Spleen (tissue), 7 donors: Measurements from ENCODE around the gene NXF3.
A peak's percentile ranks its signal among the peaks of the same experiment; 100 is the strongest.

Experiments
- CTCF ChIP-seq, 11 experiments: fragments of 200-600 bp in 7 of 11; fragments of 450-650 bp in 4 of 11; sonication (generic) in 4 of 11; IDR thresholded peaks in 8 of 11; conservative IDR thresholded peaks in 3 of 11; 1 replicate in 7 of 11; 2 replicates in 4 of 11; pipeline versions ENCODE4 v1.4.0 to v1.8.0; 2016 to 2021; ENCODE audit warnings: antibody characterized with exemption in 11 of 11, inconsistent platforms in 4 of 11, mild to moderate bottlenecking in 1 of 11
- POLR2A ChIP-seq, 3 donors: fragments of 450-650 bp; IDR thresholded peaks; one replicate each; pipeline ENCODE4 v1.5.1; 2017; ENCODE audit warnings: antibody characterized with exemption in 3 of 3, mild to moderate bottlenecking in 1 of 3
- POLR2AphosphoS5 ChIP-seq, 3 donors: sonication (generic); formaldehyde crosslinking; IDR thresholded peaks; one replicate each; pipeline ENCODE4 v1.5.1; 2017; ENCODE audit warnings: antibody characterized with exemption in 3 of 3
- donor health status: DM: no; HTN: no; CAD: no; lungs with moderate emphysema.
- donor health status: DM: no; HTN: no; CAD: no.
- donor health status: DM: no; HTN: no; CAD: no.

DNA sequence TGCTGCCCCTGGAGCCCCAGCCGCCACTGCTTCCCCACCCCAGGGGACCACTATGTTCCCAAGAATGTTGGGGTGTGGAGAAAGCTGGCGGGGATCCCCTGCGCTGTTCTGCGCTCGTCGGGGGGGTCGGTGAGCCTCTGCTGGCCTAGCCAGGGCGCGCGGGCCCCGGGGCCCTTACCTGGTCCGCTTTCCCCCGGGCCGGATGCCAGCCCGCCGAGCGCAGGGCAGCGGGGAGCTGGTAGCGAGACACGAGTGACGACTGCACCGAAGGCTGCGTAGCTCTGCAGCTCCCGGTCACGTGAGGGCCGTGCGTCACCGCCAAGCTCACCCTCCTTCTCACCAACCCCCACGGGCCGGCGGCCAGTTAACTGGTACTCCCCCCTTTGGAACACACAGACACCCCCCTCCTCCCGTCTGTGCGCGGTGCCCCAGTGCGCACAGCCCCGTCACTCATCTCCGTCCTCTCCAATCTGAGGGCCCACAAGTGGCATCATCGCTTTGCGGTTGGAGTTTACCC is 29.0 kb downstream of the NXF3 start, which contains the start of gene BEX1:
- no peak for TF ChIP-seq CTCF (IDR thresholded peaks at IDR 0.05 in 8 of 11, conservative IDR thresholded peaks at IDR 0.05 in 3 of 11)
- no peak for TF ChIP-seq POLR2A (IDR thresholded peaks at IDR 0.05)
- TF ChIP-seq POLR2AphosphoS5 (IDR thresholded peaks at IDR 0.05): peak in 1 of 3 donors; percentile 7
